HepG2 (cell line): ENCODE data around the gene TASOR2. TPM values are rescaled to one million over a fixed set of nuclear protein-coding genes. Genes with fewer than 3 reads are reported as not detected.

Experiments used
- ATAC-seq: fragments of 200-7000 bp; cut with Tn5 transposase; 3 replicates; pipeline ENCODE4 v1.9.1; 2020; ENCODE audit warnings: mild to moderate bottlenecking, moderate library complexity
- BruUV-seq: library from RNA; stranded (reverse); fragments of 400-500 nt; replicated peaks from 2 replicates; lab custom pipeline; 2021; lab: Mats Ljungman, UMichigan
- CTCF ChIA-PET: fragments of 300-600 bp; formaldehyde crosslinking; extraction: SDS; loops from one replicate; lab custom pipeline; 2021; ENCODE audit warnings: low total read pairs, inconsistent platforms, low intra/inter-chr PET ratio; lab: Yijun Ruan, JAX
- POLR2A ChIA-PET: fragments of 350-600 bp; sonication (Branson Sonifier 250); formaldehyde crosslinking; loops from one replicate; lab custom pipeline; 2020; ENCODE audit warnings: antibody characterized with exemption, inconsistent platforms; lab: Yijun Ruan, JAX
- DNase-seq: peaks from one replicate; pipeline ENCODE4 v3.0.0-alpha.2; 2015; ENCODE audit warnings: low spot score
- FAIRE-seq: peaks from 3 replicates; lab custom pipeline; 2011; peaks lifted over from hg19 to GRCh38; lab: Jason Lieb, UNC
- H2AFZ ChIP-seq: one replicate; pipeline ENCODE4 v1.6.1; 2011; ENCODE audit warnings: low read length, inconsistent platforms
- H3K27ac ChIP-seq: fragments of 300-600 bp; 3 replicates; pipeline ENCODE4 v1.8.0; 2011; ENCODE audit warnings: mixed run types, mild to moderate bottlenecking, mixed read lengths, low read length, inconsistent platforms; ENCODE audit not compliant: insufficient read depth; ENCODE audit errors: extremely low read length
- H3K27me3 ChIP-seq, 2 experiments: fragments of 200-600 bp in 1 of 2; 2 replicates in 1 of 2; 3 replicates in 1 of 2; pipeline versions ENCODE4 v1.6.0 to v1.8.0; 2011; ENCODE audit warnings: low read length in 2 of 2, mild to moderate bottlenecking in 2 of 2, moderate library complexity in 2 of 2, inconsistent platforms in 1 of 2; ENCODE audit not compliant: insufficient read depth in 2 of 2, control insufficient read depth in 1 of 2
- H3K36me3 ChIP-seq, 2 experiments: fragments of 200-600 bp in 1 of 2; replicated peaks in 1 of 2; 2 replicates in 1 of 2; 3 replicates in 1 of 2; pipeline versions ENCODE4 v1.5.1 to v1.8.0; 2011; ENCODE audit warnings: low read length in 2 of 2, inconsistent platforms in 1 of 2; ENCODE audit not compliant: insufficient read depth in 2 of 2, control insufficient read depth in 1 of 2
- H3K4me1 ChIP-seq: 2 replicates; pipeline ENCODE4 v1.5.1; 2012; ENCODE audit warnings: low read length, inconsistent platforms; ENCODE audit not compliant: insufficient read depth
- H3K4me2 ChIP-seq: 2 replicates; pipeline ENCODE4 v1.6.0; 2011; ENCODE audit warnings: low read depth, low read length, inconsistent platforms
- H3K4me3 ChIP-seq, 3 experiments: fragments of 200-600 bp in 1 of 3; sonication (generic), shearing (Covaris generic) in 1 of 3; replicated peaks in 1 of 3; 2 replicates each; pipeline ENCODE4 v1.5.1; 2011 to 2016; ENCODE audit warnings: low read length in 3 of 3, inconsistent platforms in 2 of 3, low read depth in 2 of 3, mild to moderate bottlenecking in 2 of 3, control low read depth in 1 of 3, mixed read lengths in 1 of 3; ENCODE audit not compliant: insufficient read depth in 1 of 3
- H3K79me2 ChIP-seq: one replicate; pipeline ENCODE4 v1.6.1; 2011; ENCODE audit warnings: low read length, inconsistent platforms; ENCODE audit not compliant: insufficient read depth
- H3K9ac ChIP-seq: 2 replicates; pipeline ENCODE4 v1.6.0; 2011; ENCODE audit warnings: mild to moderate bottlenecking, low read depth, low read length, inconsistent platforms; ENCODE audit not compliant: insufficient read depth
- H3K9me3 ChIP-seq: 2 replicates; pipeline ENCODE4 v1.5.1; 2012; ENCODE audit warnings: mild to moderate bottlenecking, low read length
- H4K20me1 ChIP-seq: 2 replicates; pipeline ENCODE4 v1.6.0; 2011; ENCODE audit warnings: inconsistent platforms, mild to moderate bottlenecking, low read length, moderate library complexity; ENCODE audit not compliant: insufficient read depth
- ATF1 ChIP-seq: IDR thresholded peaks from 2 replicates; pipeline ENCODE4 v1.6.1; 2016; ENCODE audit warnings: mild to moderate bottlenecking, control low read depth
- BRD4 ChIP-seq: sonication (generic); formaldehyde crosslinking; IDR thresholded peaks from 2 replicates; pipeline ENCODE4 v1.4.0; 2020; ENCODE audit warnings: missing genetic modification reagents
- CERS6 ChIP-seq: sonication (generic); formaldehyde crosslinking; IDR thresholded peaks from 2 replicates; pipeline ENCODE4 v1.5.0; 2020; ENCODE audit warnings: missing genetic modification reagents
- CHD4 ChIP-seq: fragments of 200-600 bp; sonication (generic); IDR thresholded peaks from 2 replicates; pipeline ENCODE4 v1.7.0; 2017; ENCODE audit warnings: mild to moderate bottlenecking, low read length, borderline replicate concordance
- FOXA3 ChIP-seq: IDR thresholded peaks from 2 replicates; pipeline ENCODE4 v1.6.1; 2016; ENCODE audit warnings: missing genetic modification reagents, missing compliant biosample characterization
- HCFC1 ChIP-seq: fragments of 150-350 bp; IDR thresholded peaks from 2 replicates; pipeline ENCODE4 v1.6.1; 2014; ENCODE audit warnings: low read depth, low read length
- HOXD1 ChIP-seq: sonication (generic); formaldehyde crosslinking; IDR thresholded peaks from 2 replicates; pipeline ENCODE4 v1.5.0; 2020; ENCODE audit warnings: missing genetic modification reagents
- MXI1 ChIP-seq: IDR thresholded peaks from 3 replicates; pipeline ENCODE4 v1.6.1; 2012; ENCODE audit warnings: low read depth, low read length, inconsistent platforms, borderline replicate concordance
- TEAD2 ChIP-seq: sonication (generic); formaldehyde crosslinking; IDR thresholded peaks from 2 replicates; pipeline ENCODE4 v1.9.0; 2021; ENCODE audit warnings: missing genetic modification reagents
- ZBTB21 ChIP-seq: sonication (generic); formaldehyde crosslinking; IDR thresholded peaks from 2 replicates; pipeline ENCODE4 v1.4.0; 2020; ENCODE audit warnings: missing genetic modification reagents
- ZNF382 ChIP-seq: sonication (generic); formaldehyde crosslinking; IDR thresholded peaks from 2 replicates; pipeline ENCODE4 v1.5.0; 2020; ENCODE audit warnings: missing genetic modification reagents, mild to moderate bottlenecking, borderline replicate concordance
- ZNF550 ChIP-seq: sonication (generic); formaldehyde crosslinking; IDR thresholded peaks from 2 replicates; pipeline ENCODE4 v1.4.0; 2020; ENCODE audit warnings: mild to moderate bottlenecking, missing genetic modification reagents, borderline replicate concordance
- ZNF557 ChIP-seq: sonication (generic); formaldehyde crosslinking; IDR thresholded peaks from 2 replicates; pipeline ENCODE4 v1.4.0; 2020; ENCODE audit warnings: missing genetic modification reagents
- ZNF761 ChIP-seq: sonication (generic); formaldehyde crosslinking; conservative IDR thresholded peaks from 2 replicates; pipeline ENCODE4 v1.4.0; 2020; ENCODE audit warnings: mild to moderate bottlenecking, missing genetic modification reagents
- WGBS: methylation state at CpG from one replicate; pipeline ENCODE4 v1.1.6; 2017; ENCODE audit warnings: low lambda C conversion rate; 5-methylcytosine and 5-hydroxymethylcytosine counted together
- in situ Hi-C: cut with HindIII; loops from 2 replicates; pipeline ENCODE4 v1.10.0; 2017; ENCODE audit warnings: low pct_unique_long_range_greater_than_20kb; ENCODE audit not compliant: extremely low pct_ligation_motif_present
- intact Hi-C: fragments of 100-400 bp; cut with micrococcal nuclease; formaldehyde crosslinking; loops from one replicate; pipeline ENCODE4 v1.10.0; 2022; ENCODE audit not compliant: unreplicated experiment
- polyA plus RNA-seq, 8 experiments: library from polyadenylated mRNA; depleted of rRNA in 3 of 8; stranded (reverse) in 7 of 8; unstranded in 1 of 8; fragments of >200 nt; fragmentation: Illumina TruSeq in 4 of 8; extraction: Trizol in 4 of 8; gene quantifications; 2 replicates each; pipeline versions ENCODE4 v1.2.1 to v1.2.3, GENCODE V29; 2011 to 2016; ENCODE audit warnings: low read depth in 4 of 8, missing spikeins in 1 of 8, mixed read lengths in 1 of 8; ENCODE audit not compliant: insufficient read depth in 1 of 8
- total RNA-seq, 5 experiments: library from RNA; depleted of rRNA; stranded (reverse); fragments of >200 nt; fragmentation: Illumina TruSeq; extraction: Trizol; gene quantifications; 2 replicates each; pipeline ENCODE4 v1.2.3, GENCODE V29; 2016; ENCODE audit warnings: low read depth in 1 of 5
- TF ChIP-seq, protein P1 (sequence below): sonication (generic); formaldehyde crosslinking; IDR thresholded peaks from 2 replicates; pipeline ENCODE4 v1.4.0; 2020; ENCODE audit warnings: low read depth, missing genetic modification reagents
- TF ChIP-seq, protein P2 (sequence below): sonication (generic); formaldehyde crosslinking; IDR thresholded peaks from 2 replicates; pipeline ENCODE4; 2020; ENCODE audit warnings: missing genetic modification reagents, mild to moderate bottlenecking, borderline replicate concordance

The TASOR2 gene
- total and polyA plus RNA-seq, 2 of the 13 experiments (the other 11 are each of a cell fraction or from before 2014, with no cell fraction given), result 24.2 to 55.3 TPM

GRCh38 chr10:5647507-5648240 is 37.0 kb upstream of the TASOR2 start:
- DNase-seq (no peak), ATAC-seq (no peak), FAIRE-seq (no peak)
- H3K27me3 ChIP-seq, result no peaks in the 10 kb centered on the region
- WGBS, result 92% methylated on average over 9 of the region's 11 CpGs
- intact Hi-C loops (no loop called here), in situ Hi-C loops (no loop called here)
- H3K9me3 ChIP-seq, result no peaks in the 10 kb centered on the region
- no peak overlapping the region for H2AFZ ChIP-seq
- peaks cover 1 to 9% of the 10 kb centered on the region in 2 experiments; a peak in 2 of 5 replicates for H3K36me3 ChIP-seq
- H3K4me3 ChIP-seq, result no peak overlapping the region
- H3K4me1 ChIP-seq, result peaks cover 32% of the 10 kb centered on the region
- no peak overlapping the region for H3K4me2 ChIP-seq
- no TSS peak for BruUV-seq
- H3K9ac ChIP-seq, result no peak overlapping the region
- no peak overlapping the region for H3K27ac ChIP-seq
- no peaks in the 10 kb centered on the region for H3K79me2 ChIP-seq
- no peaks in the 10 kb centered on the region for H4K20me1 ChIP-seq
- CTCF ChIA-PET, result no interaction called here
- POLR2A ChIA-PET, result no interaction called here
- TF ChIP-seq ZNF761 (no peak), ZNF550 (CRISPR knock-in tag) (no peak), FOXA3 (CRISPR knock-in tag) (no peak), TEAD2 (CRISPR knock-in tag) (no peak), CHD4 (no peak), HCFC1 (no peak), HOXD1 (CRISPR knock-in tag) (no peak), ZNF557 (CRISPR knock-in tag) (no peak), CERS6 (CRISPR knock-in tag) (no peak), ATF1 (CRISPR knock-in tag) (no peak), ZBTB21 (no peak), BRD4 (no peak), MXI1 (no peak), ZNF382 (no peak)
- TF ChIP-seq, protein P1, sequence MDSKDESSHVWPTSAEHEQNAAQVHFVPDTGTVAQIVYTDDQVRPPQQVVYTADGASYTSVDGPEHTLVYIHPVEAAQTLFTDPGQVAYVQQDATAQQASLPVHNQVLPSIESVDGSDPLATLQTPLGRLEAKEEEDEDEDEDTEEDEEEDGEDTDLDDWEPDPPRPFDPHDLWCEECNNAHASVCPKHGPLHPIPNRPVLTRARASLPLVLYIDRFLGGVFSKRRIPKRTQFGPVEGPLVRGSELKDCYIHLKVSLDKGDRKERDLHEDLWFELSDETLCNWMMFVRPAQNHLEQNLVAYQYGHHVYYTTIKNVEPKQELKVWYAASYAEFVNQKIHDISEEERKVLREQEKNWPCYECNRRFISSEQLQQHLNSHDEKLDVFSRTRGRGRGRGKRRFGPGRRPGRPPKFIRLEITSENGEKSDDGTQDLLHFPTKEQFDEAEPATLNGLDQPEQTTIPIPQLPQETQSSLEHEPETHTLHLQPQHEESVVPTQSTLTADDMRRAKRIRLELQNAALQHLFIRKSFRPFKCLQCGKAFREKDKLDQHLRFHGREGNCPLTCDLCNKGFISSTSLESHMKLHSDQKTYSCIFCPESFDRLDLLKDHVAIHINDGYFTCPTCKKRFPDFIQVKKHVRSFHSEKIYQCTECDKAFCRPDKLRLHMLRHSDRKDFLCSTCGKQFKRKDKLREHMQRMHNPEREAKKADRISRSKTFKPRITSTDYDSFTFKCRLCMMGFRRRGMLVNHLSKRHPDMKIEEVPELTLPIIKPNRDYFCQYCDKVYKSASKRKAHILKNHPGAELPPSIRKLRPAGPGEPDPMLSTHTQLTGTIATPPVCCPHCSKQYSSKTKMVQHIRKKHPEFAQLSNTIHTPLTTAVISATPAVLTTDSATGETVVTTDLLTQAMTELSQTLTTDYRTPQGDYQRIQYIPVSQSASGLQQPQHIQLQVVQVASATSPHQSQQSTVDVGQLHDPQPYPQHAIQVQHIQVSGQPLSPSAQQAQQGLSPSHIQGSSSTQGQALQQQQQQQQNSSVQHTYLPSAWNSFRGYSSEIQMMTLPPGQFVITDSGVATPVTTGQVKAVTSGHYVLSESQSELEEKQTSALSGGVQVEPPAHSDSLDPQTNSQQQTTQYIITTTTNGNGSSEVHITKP, result no peak
- TF ChIP-seq, protein P2, sequence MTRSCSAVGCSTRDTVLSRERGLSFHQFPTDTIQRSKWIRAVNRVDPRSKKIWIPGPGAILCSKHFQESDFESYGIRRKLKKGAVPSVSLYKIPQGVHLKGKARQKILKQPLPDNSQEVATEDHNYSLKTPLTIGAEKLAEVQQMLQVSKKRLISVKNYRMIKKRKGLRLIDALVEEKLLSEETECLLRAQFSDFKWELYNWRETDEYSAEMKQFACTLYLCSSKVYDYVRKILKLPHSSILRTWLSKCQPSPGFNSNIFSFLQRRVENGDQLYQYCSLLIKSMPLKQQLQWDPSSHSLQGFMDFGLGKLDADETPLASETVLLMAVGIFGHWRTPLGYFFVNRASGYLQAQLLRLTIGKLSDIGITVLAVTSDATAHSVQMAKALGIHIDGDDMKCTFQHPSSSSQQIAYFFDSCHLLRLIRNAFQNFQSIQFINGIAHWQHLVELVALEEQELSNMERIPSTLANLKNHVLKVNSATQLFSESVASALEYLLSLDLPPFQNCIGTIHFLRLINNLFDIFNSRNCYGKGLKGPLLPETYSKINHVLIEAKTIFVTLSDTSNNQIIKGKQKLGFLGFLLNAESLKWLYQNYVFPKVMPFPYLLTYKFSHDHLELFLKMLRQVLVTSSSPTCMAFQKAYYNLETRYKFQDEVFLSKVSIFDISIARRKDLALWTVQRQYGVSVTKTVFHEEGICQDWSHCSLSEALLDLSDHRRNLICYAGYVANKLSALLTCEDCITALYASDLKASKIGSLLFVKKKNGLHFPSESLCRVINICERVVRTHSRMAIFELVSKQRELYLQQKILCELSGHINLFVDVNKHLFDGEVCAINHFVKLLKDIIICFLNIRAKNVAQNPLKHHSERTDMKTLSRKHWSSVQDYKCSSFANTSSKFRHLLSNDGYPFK (CRISPR knock-in tag), result no peak
